HL-60 (cell line): ENCODE results near the gene ALKBH7.

ENCODE experiments used
- DNase-seq, 2 experiments: peaks; one replicate each; pipeline ENCODE4 v3.0.0-alpha.2; 2010 to 2020; ENCODE audit warnings: low read depth in 1 of 2, low spot score in 1 of 2
- H3K27ac ChIP-seq: fragments of 250-450 bp; sonication (Bioruptor Pico); replicated peaks from 2 replicates; pipeline ENCODE4 v1.5.1; 2020; ENCODE audit warnings: mild to moderate bottlenecking, moderate library complexity
- H3K27me3 ChIP-seq: fragments of 250-450 bp; sonication (Bioruptor Pico); 2 replicates; pipeline ENCODE4 v1.5.1; 2021; ENCODE audit warnings: mild to moderate bottlenecking, moderate library complexity; ENCODE audit not compliant: insufficient read depth, poor library complexity, severe bottlenecking
- H3K4me3 ChIP-seq: replicated peaks from 2 replicates; pipeline ENCODE4 v1.5.1; 2011; ENCODE audit warnings: mild to moderate bottlenecking, control low read depth, low read length; ENCODE audit not compliant: insufficient read depth
- CTCF ChIP-seq: IDR thresholded peaks from one replicate; pipeline ENCODE4 v1.5.1; 2011; ENCODE audit warnings: low read length, control low read depth, inconsistent platforms; ENCODE audit not compliant: insufficient read depth
- GABPA ChIP-seq: IDR thresholded peaks from 2 replicates; pipeline ENCODE4 v1.6.1; 2012; ENCODE audit warnings: low read depth
- POLR2AphosphoS5 ChIP-seq: IDR thresholded peaks from 2 replicates; pipeline ENCODE4 v1.6.1; 2012; ENCODE audit warnings: low read depth
- REST ChIP-seq: IDR thresholded peaks from 2 replicates; pipeline ENCODE4 v1.6.1; 2012; ENCODE audit warnings: low read depth; ENCODE audit not compliant: insufficient replicate concordance
- SPI1 ChIP-seq: IDR thresholded peaks from 2 replicates; pipeline ENCODE4 v1.6.1; 2012; ENCODE audit warnings: low read depth, mild to moderate bottlenecking, borderline replicate concordance

The ALKBH7 gene

GRCh38 chr19:6406401-6406800, 33.8 kb downstream of the ALKBH7 start:
- no peak overlapping the region for H3K27ac ChIP-seq
- no peak overlapping the region for H3K4me3 ChIP-seq
- H3K27me3 ChIP-seq = no peaks in the 10 kb centered on the region
- TF ChIP-seq GABPA (no peak), CTCF (no peak), REST (no peak), POLR2AphosphoS5 (no peak), SPI1 (no peak)
- no peak for DNase-seq

GRCh38 chr19:6409346-6409745, 36.8 kb downstream of the ALKBH7 start:
- no peak overlapping the region for H3K4me3 ChIP-seq
- TF ChIP-seq REST (no peak), CTCF (no peak)
- no peaks in the 10 kb centered on the region for H3K27me3 ChIP-seq
- DNase-seq = no peak
- no peak overlapping the region for H3K27ac ChIP-seq

- H3K27ac ChIP-seq = no peak overlapping the region
- no peaks in the 10 kb centered on the region for H3K27me3 ChIP-seq
- DNase-seq = no peak
- H3K4me3 ChIP-seq = no peak overlapping the region
- TF ChIP-seq CTCF = no peak
- no peak for TF ChIP-seq GABPA
- TF ChIP-seq REST = no peak
- no peak for TF ChIP-seq SPI1
- no peak for TF ChIP-seq POLR2AphosphoS5
These were observed 39.5 kb downstream of the ALKBH7 start for GRCh38 chr19:6412061-6412446.
